GM12891 (cell line): ENCODE data around the gene SLC46A1.

Source experiments
- DNase-seq: peaks from one replicate; pipeline ENCODE4 v3.0.0; 2011; ENCODE audit warnings: low spot score; ENCODE audit not compliant: insufficient read length
- FAIRE-seq: peaks from 2 replicates; lab custom pipeline; 2011; peaks lifted over from hg19 to GRCh38; lab: Jason Lieb, UNC
- PAX5 ChIP-seq: IDR thresholded peaks from 2 replicates; pipeline ENCODE4 v1.6.1; 2011; ENCODE audit warnings: low read length, moderate library complexity, mild to moderate bottlenecking; ENCODE audit not compliant: insufficient read depth, severe bottlenecking
- POLR2A ChIP-seq: IDR thresholded peaks from 2 replicates; pipeline ENCODE4 v1.6.1; 2011; ENCODE audit warnings: low read depth, low read length, control low read depth
- POLR2AphosphoS5 ChIP-seq: IDR thresholded peaks from 2 replicates; pipeline ENCODE4 v1.6.1; 2011; ENCODE audit warnings: low read depth, low read length, control low read depth
- POU2F2 ChIP-seq: IDR thresholded peaks from 2 replicates; pipeline ENCODE4 v1.6.1; 2011; ENCODE audit warnings: low read depth, mild to moderate bottlenecking, control low read depth, low read length, moderate library complexity
- SPI1 ChIP-seq: IDR thresholded peaks from 2 replicates; pipeline ENCODE4 v1.6.1; 2011; ENCODE audit warnings: low read depth, low read length, control low read depth
- TAF1 ChIP-seq: IDR thresholded peaks from 2 replicates; pipeline ENCODE4 v1.6.1; 2011; ENCODE audit warnings: low read depth, low read length, control low read depth

The SLC46A1 gene

GRCh38 chr17:28385406-28385805, 20.6 kb downstream of the SLC46A1 start:
- TF ChIP-seq SPI1 (no peak), POLR2A (no peak), TAF1 (no peak), POLR2AphosphoS5 (no peak), PAX5 (no peak), POU2F2 (no peak)
- no peak for FAIRE-seq
- no peak for DNase-seq

GRCh38 chr17:28385037-28385400, 21.0 kb downstream of the SLC46A1 start:
- FAIRE-seq (peak; percentile 38), DNase-seq (no peak)
- TF ChIP-seq POU2F2 (no peak), TAF1 (no peak), POLR2A (no peak), PAX5 (no peak), SPI1 (no peak), POLR2AphosphoS5 (no peak)

- peak; percentile 66; the same call in 1 of the 2 replicates for TF ChIP-seq POLR2A
- TF ChIP-seq TAF1 = peak; percentile 20; the same call in 1 of the 2 replicates
- no peak for TF ChIP-seq POU2F2
- TF ChIP-seq POLR2AphosphoS5 = peak; percentile 82
- FAIRE-seq = peak; percentile 94
- DNase-seq = peak; percentile 67
Observed at GRCh38 chr17:28384281-28385036, 21.6 kb downstream of the SLC46A1 start.

DNA sequence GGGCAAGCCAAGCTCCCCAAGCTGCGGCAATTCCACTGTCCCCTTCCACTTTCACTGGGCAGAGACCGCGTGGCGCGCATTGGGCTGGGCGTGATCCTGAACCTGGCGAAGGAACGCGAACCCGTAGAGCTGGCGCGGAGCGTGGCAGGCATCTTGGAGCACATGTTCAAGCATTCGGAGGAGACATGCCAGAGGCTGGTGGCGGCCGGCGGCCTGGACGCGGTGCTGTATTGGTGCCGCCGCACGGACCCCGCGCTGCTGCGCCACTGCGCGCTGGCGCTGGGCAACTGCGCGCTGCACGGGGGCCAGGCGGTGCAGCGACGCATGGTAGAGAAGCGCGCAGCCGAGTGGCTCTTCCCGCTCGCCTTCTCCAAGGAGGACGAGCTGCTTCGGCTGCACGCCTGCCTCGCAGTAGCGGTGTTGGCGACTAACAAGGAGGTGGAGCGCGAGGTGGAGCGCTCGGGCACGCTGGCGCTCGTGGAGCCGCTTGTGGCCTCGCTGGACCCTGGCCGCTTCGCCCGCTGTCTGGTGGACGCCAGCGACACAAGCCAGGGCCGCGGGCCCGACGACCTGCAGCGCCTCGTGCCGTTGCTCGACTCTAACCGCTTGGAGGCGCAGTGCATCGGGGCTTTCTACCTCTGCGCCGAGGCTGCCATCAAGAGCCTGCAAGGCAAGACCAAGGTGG, 24.7 kb downstream of the SLC46A1 start:
- TF ChIP-seq TAF1 (no peak), POLR2A (no peak), POU2F2 (no peak), PAX5 (no peak), SPI1 (no peak), POLR2AphosphoS5 (no peak)
- FAIRE-seq (no peak), DNase-seq (no peak)

DNA sequence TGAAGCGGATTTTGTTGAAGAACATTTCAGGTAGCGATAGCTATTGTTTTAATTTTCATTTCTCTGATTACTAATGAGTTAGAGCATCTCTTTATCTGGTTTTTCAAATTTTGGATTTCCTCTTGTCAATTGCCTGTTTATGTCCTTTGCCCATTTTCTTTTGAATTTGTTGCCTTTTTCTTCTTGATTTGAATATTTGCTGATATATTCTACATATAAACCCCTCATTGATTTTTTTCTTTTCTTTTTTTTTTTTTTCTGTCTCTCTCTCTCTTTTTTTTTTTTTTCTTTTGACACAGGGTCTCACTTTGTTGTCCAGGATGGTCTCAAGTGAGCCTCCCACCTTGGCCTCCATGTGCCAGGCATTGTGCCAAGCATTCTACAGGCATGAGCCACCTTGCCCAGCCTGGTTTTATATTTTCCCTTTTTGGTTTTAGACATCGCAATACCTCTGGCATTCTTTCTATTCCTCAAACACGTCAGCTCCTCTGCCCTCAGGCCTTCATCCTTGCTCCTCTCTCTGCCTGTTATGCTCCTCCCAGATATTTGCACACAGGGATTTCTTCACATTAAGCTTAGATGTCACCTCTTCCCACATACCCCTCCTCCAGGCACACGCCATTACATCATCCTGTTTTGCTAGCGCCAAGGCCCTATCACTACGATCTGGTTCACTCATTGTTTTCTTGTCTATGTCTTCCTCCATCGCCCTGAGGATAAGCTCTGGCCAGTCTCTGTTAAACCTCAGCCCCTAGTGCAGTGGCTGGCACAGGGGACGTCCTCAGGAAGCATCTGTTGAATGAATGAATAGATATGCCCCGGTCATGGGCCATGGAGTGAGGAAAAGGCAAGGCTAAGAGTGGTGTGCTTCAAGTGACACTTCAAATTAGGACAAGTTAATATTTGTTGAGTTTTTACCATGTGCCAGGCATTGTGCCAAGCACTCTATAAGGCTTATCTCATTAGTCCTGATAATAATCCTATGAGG, 25.9 kb downstream of the SLC46A1 start:
- TF ChIP-seq POU2F2 (no peak), POLR2AphosphoS5 (no peak), TAF1 (no peak), POLR2A (no peak)
- DNase-seq = no peak
- FAIRE-seq = no peak

DNA sequence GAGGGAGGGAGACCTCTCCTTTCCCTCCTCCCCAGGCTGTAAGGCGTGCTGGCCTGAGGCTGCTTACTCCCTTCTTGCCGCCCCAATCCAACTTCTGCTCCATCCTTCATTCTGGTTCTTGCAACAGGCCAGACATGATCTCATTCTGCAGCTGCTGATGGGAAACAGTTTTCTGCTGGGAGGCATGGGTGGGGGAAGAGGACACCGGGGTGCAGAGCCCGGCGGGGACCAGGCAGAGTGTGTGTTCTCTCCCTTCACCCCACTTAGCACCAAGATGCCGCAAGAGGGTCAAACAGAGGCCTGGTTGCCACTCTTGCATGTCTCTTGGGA, 33.1 kb downstream of the SLC46A1 start:
- DNase-seq (no peak), FAIRE-seq (no peak)
- no peak for TF ChIP-seq TAF1

DNA sequence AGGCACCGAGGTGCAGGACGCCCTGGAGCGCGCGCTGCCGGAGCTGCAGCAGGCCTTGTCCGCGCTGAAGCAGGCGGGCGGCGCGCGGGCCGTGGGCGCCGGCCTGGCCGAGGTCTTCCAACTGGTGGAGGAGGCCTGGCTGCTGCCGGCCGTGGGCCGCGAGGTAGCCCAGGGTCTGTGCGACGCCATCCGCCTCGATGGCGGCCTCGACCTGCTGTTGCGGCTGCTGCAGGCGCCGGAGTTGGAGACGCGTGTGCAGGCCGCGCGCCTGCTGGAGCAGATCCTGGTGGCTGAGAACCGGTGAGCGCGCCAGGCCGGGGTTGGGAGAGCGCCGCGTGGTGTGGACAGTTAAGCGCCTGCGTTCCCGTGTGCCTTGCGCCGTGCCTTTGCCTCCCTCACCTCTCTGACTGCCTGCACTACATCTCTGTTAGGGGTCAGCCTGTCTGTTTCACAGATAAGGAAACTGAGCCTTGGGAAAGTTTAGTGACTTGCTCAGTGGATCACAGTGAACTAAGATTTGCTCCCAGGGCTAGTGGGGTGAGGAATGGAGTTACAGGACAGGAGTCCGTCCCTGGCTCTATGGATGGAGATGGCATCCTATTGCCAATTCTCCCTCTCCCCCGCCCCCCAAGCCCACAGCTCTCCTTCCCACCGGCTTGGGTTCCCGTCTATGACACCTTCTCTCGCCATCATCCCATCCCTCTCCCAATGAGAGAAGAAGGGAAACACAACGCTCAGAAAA, 33.6 kb downstream of the SLC46A1 start:
- TF ChIP-seq SPI1 (no peak), TAF1 (no peak), PAX5 (no peak), POLR2A (no peak), POU2F2 (no peak), POLR2AphosphoS5 (no peak)
- DNase-seq (peak; percentile 52), FAIRE-seq (peak; percentile 43)

DNA sequence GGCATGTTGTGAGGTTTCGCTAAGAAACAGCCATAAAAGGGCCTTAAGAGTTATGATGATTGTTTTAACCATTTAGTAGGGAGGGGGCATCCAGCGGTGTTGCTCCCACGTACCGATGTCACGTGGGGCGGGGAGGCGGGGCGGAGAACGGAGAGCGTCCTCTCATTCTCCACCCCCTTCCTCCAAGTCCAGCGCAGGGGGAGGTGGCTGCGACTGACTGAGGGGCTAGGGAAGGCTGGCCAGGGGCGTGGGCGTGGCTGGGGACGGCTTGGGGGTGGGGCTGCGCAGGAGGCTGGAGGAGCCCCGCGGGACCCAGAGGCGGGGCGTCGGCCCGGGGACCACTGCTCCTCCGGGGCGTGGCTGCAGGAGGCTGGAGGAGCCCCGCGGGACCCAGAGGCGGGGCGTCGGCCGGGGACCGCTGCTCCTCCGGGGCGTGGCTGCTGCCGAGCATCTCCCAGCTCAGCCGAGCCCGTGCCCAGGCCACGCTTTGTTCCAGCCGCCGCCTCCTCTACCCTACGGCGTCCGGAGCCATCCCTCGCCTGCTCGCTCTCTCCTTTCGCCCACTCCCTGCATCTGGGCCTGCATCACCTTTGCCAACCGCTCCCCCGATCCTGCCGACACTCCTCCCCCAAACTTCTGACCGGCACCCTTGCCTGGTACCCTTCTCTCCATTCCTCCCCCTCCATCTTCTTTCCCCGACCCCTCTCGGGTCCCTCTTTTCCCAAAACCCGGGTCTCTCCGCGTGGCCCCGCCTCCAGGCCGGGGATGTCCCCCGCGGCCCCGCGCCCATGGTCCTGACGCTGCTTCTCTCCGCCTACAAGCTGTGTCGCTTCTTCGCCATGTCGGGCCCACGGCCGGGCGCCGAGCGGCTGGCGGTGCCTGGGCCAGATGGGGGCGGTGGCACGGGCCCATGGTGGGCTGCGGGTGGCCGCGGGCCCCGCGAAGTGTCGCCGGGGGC, 34.5 kb downstream of the SLC46A1 start, which contains the start of gene SARM1:
Gene SARM1, plus strand, starts transcription at position 450 of the 958 bp plus-strand sequence. Its CDS starts 339 bp downstream, at position 789.
- FAIRE-seq (peak; percentile 97), DNase-seq (peak; percentile 97)
- TF ChIP-seq PAX5 (no peak), POLR2A (0 out of 2 replicates have a peak, but pooled peaks have one; percentile 37)

DNA sequence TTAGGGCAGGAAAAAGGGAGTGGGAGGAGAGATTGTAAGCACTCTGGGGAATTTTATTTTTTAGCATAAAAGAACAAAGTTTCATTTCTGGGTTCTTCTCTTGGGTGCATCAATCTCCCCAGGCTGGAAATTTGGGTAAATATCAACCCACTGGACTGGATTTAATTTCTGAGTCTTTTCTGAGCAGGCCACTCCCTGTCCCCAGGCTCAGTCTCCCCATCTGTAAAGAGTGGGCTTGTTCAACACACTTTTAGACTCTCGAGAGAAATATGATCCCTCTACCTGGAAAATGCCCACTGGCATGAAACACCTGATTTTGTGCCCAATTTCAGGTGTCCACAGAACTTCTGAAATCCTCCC, 35.3 kb downstream of the SLC46A1 start:
- FAIRE-seq = no peak
- no peak for DNase-seq
- TF ChIP-seq TAF1 (no peak), POU2F2 (no peak), POLR2AphosphoS5 (no peak), PAX5 (no peak), POLR2A (no peak), SPI1 (no peak)
